PC-3 (cell line): ENCODE results near the gene NTF3.

Experiments used
- CTCF ChIP-seq: fragments of 300-600 bp; sonication (generic); conservative IDR thresholded peaks from 2 replicates; pipeline ENCODE4 v1.5.1; 2017; ENCODE audit warnings: antibody characterized with exemption, low read depth, mild to moderate bottlenecking, low read length
- EZH2 ChIP-seq: fragments of 300-600 bp; sonication (generic); IDR thresholded peaks from one replicate; pipeline ENCODE4 v1.6.1; 2017; ENCODE audit warnings: antibody characterized with exemption, mild to moderate bottlenecking, low read length; ENCODE audit not compliant: unreplicated experiment
- EZH2phosphoT487 ChIP-seq: fragments of 300-600 bp; sonication (generic); IDR thresholded peaks from 2 replicates; pipeline ENCODE4 v1.6.1; 2018; ENCODE audit warnings: mild to moderate bottlenecking, antibody characterized with exemption, low read length, borderline replicate concordance

- TF ChIP-seq CTCF (no peak), EZH2phosphoT487 (no peak), EZH2 (no peak)
These were observed 82.6 kb downstream of the NTF3 start for GRCh38 chr12:5514545-5514944.
